Muscle of back (tissue), 11 donors: ENCODE results near the gene GALNT9. TPM values are rescaled to one million over a fixed set of nuclear protein-coding genes. Genes with fewer than 3 reads are reported as not detected.
"Not testable (repeated sequence)": the region's sequence is repeated elsewhere in the genome, so short reads cannot be mapped to it uniquely, and the experiment has no call there.

Source experiments
- DNase-seq, 3 donors: peaks; one replicate each; pipeline versions ENCODE4 v3.0.0 to v3.0.0-alpha.2; 2013
- polyA plus RNA-seq, 10 donors: library from polyadenylated mRNA; unstranded; fragments of 120-200 nt; gene quantifications; one replicate each; pipeline ENCODE4 v1.2.1, GENCODE V29; 2013; ENCODE audit not compliant: insufficient read length in 10 of 10

The GALNT9 gene
- polyA plus RNA-seq, 10 donors, result 0.84 to 2.9 (median 1.6) TPM

DNA sequence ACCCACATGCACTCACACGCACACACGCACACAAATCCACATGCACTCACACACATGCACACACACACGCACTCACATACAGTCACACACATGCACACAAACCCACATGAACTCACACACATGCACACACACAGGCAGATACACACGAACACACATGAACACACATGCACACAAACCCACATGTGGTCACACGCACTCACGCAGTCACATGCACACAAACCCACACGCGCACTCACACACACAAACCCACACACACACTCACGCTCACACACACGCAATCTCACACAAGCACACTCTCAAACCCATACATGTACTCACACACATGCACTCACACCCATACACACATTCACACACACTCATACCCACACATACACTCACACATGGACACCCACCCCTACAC, 61.5 kb downstream of the GALNT9 start:
- no peak for DNase-seq

DNA sequence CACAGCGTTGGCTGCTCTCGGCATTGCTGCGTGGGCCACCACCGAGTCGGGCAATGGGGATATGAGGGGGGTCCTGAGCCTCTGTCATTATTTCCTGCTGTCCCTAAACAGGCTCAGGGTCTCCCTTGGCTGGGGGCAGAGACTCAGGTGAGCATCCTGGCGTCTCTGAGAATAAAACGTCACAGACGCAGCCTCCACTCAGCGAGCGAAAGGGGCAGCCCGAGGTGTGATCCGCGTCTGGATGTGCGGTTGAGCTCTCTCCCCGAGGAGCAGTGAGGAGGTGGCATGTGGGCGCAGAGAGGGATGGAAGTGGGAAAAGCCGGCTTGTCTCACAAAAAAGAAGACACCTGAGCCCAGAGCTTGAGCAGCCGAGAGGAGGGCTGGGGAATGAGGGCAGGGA, 62.6 kb downstream of the GALNT9 start:
- no peak for DNase-seq

DNA sequence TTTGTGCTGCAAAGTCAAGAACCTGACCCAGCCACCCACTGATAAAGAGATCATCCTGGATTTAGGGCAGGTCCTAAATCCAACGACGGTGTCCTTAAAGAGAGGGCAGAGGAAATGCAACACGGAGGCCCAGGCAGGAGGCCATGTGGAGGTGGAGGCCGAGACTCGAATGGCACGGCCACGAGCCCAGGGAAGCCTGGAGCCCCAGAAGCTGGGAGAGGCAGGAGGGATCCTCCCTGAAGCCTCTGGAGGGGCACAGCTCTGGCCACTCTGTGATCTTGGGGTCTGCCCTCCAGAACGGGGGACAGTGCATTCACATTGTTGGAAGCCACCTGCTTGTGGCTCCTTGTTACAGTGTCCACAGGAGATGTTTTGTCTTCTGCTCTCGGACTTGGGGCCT, 63.0 kb downstream of the GALNT9 start:
- DNase-seq, result no peak

DNA sequence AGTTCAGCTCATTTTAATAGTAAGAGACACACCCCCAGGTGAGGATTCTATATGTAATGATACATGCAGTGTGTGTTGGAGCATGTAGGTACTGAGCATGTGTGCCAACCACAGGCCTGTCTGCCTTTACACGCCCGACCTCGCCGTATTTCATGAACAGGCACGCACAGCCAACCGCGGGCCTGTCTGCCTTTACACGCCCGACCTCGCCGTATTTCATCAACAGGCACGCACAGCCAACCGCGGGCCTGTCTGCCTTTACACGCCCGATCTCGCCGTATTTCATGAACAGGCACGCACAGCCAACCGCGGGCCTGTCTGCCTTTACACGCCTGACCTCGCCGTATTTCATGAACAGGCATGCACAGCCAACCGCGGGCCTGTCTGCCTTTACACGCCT, 63.6 kb downstream of the GALNT9 start:
- DNase-seq, result not testable (repeated sequence)

DNA sequence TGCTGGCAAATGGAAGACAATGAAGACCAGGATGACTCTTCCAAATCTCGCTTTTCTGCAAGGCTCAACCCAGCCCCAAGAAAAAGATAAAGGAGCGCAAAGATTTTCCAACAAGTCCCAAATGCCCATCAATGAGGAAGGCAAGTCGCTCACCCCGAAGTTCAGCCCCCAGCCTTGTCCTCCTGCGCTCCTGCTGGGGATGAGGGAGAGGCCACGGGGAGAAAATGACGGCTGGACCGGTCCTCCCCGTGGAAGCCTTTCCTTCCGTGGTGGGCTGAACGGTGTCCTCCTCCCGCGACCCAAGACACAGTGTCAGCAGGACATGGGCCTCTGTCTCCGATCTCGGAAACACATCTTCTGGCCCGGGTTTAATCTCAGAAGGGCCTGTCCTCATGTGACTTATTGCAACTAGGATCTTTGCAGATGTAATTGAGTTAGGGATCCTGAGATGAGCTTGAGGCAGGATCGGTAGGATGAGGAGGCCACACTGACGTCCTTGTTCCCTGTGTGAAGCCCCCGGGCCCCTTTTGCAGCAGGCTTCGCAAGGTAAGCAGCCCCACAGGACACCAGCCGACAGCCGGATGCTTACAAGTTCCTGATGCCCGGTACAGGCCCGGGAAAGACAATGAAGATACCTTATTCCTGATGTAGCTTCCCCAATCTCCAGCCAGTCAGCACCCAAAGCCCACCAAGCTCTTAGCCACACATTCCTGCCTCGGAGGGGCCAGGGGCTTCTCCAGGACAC, 64.2 kb downstream of the GALNT9 start:
- DNase-seq, result no peak

DNA sequence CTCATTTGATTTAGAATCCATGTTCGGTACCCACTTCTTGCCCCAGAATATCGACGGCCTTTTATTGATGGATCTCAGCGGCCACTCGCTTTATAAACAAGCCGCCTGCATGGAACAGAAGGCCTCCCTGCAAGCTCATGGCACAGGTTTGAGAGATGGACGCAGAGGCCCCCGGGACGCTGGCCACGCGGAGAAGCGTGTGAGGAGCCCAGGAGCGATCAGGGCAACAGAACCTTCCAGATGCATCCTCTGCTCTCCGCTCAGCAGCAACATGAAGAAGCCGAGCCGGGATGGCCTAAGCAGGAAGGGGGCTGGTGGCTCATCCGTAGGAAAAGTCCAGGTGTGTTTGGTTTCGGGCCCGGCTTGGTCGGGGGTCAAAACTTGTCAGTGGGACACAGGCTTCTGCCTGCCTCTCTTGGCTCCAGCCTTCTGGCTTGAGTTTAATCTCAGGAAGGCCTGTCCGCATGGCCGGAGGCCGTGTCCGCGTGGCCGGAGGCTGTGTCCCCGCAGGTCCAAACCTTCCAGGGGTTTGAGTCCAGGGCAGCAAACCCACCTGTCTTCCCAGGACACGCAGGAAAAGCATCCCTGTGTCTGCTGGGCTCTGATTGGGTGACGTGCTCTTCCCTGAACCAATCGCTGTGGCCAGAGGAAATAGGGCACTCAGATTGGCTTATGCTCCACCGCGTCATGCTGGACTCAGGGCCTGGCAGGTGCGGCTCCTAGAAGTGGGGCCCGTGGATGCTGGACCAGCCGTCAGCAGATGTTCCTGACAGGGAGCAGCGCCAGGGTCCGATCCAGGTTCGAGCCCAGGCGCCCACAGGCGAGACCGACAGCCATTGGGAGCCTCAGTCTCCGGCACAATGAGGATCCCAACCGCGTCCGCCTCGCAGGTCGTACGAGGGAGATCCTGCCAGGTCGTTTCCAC, 65.0 kb downstream of the GALNT9 start:
- no peak for DNase-seq

DNA sequence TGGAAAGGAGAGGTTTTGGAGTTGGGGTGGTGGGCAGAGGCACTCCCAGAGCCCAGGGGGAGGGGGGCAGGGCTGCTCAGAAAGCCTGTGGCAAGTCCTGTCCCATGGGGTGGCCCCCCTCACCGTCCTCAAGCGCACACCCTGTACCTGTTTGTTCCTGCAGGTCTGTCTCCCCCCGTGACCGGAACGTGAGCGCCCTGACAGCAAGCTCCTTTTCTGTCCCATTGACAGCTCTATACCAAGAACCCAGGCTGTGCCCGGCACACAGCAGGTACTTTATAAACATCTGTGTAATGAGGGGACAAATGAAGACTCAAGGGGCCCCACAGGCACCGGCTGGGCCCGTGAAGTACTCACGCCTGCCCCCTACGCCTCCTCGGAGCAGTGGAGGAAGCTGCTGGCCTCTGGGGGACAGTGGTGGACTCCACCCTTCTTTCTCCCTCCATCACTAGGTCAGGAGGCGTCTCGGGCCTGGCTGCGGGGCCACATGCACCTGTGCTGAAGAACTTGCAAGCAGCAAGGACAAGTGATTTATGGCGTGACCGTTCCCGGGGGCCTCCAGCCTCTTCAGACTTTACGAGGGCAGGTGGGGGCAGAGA, 65.8 kb downstream of the GALNT9 start:
- DNase-seq, result no peak

DNA sequence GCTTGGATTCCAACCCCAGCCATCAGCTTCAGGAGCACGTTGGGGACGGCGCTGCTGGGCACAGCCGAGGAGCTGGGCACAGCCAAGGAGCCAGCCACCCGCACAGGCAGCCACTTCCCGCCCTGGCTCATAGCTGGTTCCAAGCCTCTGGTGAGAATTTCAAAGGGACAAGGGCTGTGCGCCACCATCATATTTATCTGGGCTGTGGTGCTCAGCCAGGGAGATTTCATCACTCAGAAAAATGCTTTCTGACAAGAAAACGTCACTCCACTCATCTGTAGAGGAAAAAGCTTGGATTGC, 66.4 kb downstream of the GALNT9 start:
- DNase-seq, result no peak

DNA sequence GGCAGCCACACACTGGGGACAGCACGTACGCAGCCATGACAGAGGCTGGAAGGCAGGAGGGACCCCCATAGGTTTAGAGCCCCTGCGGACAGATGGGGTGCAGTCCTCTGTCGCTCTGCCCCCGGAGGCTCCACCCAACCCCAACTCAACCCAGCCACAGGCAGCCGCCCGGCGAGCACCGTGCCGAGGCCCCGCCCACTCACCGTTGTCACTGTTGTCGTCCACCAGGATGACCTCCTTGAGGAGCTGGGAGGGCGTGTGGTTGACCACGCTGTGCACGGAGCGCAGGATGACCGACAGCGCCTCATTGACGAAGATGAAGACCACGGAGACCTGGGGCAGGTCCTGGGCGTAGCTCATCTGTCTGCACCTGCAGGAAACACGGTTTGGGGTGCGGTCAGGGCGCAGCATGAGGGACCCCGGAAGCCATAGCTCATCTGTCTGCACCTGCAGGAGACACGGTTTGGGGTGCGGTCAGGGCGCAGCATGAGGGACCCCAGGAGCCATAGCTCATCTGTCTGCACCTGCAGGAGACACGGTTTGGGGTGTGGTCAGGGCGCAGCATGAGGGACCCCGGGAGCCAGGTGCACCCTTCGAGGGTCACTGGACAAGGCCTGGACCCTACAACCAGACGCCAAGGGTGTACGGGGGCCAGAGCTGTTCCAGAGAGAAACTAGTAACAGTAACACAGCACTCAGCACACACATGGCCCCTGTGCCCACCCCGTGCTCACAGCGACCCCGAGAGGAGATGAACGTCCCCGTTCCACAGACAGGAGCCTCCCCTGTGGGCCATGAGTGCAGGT, 66.9 kb downstream of the GALNT9 start:
- DNase-seq, result no peak

DNA sequence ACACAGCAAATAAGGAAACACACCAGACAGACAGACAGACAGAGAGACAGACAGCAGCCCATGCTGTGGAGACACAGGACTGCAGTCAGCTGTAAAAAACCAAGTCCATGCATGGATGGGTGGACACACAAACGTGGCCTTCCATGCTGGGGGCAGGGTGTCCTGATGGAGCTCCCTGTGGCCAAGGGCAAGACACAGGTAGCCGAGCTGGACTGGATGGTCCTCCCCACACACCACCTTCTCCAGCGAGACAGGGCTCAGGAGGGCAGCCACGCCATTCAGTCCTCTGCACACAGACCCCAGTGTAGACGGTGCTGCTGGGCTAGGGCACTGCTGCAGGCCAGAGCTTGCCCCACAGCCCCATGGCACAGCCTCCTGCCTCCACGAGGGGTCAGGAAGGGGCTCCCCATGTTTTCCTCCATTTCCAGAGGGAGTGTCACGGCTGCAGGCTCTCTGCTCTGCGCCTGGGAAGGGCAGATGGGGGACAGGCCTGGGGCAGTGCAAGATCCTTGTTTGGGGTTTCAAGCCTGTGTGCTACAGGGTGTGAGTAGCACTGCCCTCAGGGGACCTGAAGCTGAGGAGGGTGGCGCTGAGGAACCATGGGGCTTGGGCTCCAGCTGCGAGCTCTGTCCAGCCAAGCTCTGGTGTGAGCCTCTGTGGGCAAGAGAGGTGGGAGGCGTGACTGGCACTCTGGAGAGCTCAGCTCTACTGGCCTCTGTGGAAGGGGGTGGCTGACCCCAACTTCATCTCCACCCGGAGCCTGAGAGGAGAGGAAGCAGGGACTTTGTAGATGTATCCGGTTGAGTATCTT, 67.9 kb downstream of the GALNT9 start:
- no peak for DNase-seq

DNA sequence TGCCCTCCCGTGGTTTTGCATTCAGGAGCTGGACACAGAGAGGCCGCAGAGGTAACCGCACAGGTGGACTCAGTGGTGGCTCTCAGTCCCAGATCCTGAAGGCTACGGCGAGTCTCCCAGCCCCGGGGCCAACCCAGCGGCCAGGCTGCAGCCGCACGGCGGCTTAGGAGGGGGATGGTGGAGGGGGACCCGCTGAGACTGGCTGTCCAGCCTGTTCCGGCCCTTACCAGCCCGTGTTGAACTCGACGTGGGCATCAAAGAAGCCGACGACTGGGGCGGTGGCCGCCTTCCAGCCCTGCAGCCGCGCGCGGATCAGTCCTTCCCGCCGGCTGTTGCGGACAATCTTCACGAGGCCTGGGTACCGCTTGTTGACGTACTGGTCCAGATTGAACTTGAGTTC, 68.7 kb downstream of the GALNT9 start:
- DNase-seq, result no peak

DNA sequence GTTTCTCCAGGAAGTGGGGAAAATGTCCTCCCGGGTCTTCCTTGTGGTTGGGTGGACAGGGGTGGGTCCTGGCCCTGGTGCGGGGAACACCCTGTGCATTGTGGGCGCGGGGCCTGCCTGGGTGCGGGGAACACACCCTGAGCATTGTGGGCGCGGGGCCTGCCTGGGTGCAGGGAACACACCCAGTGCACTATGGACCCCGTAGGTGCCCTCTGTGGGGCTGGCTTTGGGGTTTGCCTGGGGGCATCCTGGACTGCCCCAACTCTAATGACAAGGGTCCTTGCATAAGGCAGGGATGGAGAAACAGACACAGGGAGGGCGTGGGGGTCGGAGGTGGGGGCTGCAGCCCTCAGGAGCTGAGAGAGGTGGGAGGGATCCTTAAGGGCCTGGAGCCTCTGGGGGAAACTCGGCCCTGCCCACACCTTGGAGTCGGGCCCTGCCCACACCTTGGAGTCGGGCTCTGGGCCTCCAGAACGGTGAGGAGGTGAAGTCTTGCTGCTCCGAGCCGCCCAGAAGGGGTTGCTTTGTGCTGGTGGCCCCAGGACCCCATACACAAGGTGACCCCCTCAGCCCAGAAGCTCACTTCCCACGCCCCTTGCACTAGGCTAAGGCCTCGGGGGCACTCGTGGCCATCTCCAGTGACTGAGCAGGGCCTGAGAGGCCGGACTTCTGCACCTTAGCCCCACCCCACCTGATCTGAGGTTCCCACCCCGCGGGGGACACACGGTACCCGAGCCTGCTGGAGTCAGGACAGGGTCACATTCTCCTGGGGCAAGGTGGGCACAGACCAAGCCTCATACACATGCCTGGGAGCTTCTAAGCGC, 69.3 kb downstream of the GALNT9 start:
- no peak for DNase-seq

DNA sequence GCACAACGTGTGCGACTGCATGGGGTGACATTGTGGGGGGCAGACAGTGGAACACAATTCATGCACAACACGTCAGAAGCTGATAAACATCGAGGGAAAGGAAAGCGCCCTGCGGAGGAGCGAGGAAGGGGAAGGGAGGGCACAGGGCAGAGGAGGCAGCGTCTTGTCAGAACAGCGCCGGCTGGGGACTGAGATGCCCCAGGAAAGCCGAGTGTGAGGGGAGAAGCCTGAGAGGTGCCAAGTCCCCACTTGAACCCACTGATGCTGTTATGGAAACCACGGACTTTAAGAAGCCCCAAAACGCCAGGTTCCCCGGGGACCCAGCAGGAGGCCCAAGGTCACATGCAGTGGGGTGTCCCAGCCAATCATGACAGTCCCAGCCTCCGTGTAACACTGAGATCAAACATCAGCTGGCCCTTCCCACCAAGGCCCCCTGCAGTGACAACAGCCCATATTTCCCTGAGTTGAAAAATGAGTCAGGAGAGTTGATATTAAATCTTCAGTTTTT, 70.0 kb downstream of the GALNT9 start:
- no peak for DNase-seq

DNA sequence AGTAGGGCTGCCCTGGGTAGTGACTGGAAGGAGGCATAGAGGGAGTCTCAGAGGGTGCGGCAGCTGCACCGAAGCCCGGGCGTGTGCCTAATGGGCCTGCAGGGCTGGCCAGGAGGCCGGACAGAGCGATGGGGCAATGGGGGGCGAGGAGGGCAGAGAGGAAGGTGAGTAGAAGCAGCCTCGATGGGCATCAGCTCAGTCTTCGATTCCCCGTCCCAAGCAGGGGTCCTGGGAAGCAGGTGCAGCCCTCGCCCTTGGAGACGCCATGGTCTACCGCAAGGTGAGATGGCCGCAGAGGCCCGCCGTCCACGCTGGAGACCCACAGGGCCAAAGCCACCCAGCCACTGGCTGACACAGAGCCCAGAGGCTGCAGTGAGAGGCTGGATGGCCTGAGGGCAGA, 70.8 kb downstream of the GALNT9 start:
- no peak for DNase-seq

DNA sequence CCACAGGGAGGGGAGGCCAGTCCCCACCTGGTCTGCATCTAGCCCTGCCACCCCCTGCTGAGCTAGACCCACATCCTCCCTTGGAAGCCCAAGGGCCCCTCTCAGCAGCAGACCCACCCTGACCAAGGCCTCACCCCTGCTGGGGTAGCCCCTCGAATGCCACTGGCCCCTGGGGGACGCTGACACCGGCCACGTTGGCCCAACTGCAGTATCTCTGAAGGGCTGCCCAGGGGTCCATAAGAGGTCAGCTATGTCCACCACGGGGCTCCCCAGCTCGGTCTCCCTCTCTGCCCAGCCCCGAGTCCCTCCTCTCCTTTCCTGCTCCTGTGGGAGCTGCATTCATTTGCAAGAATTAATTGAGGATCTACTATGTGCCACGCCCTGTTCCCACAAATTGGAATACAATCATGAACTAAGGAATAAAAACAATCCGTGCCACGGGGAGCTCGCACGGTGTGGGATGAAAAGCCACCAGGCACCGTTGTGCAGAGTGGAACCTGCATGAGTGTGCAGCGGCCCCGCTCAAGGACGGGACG, 71.4 kb downstream of the GALNT9 start:
- no peak for DNase-seq

DNA sequence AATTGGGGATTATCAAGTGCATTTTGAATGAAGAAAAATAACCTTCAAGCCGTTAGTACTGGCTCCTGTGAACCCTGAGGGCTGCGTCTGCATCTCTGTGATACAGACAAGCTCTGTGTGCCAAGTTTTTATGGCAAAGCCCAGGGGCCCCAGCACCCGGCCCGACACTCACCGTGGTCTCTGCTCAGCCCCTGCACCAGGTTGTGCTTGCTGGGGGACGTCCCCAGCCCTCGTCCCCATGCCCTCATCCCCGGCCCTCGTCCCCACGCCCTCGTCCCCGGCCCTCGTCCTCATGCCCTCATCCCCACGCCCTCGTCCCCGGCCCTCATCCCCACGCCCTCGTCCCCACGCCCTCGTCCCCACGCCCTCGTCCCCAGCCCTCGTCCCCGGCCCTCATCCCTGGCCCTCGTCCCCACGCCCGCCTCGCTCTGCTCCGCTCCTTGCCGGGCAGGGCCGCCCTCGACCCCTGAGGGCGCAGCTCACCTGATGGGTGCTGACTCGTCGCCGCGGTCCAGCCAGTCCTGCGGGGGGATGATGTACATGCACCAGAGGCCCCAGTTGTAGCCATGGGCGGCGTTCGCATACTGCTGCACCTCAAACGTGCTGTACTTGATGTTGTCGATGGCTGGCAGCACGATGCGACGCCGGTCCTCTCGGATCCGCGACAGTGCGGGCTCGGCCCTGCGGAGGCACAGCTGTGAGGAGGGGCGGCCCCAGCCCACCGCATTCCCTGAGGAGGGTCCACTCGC, 72.0 kb downstream of the GALNT9 start:
- DNase-seq, result no peak

DNA sequence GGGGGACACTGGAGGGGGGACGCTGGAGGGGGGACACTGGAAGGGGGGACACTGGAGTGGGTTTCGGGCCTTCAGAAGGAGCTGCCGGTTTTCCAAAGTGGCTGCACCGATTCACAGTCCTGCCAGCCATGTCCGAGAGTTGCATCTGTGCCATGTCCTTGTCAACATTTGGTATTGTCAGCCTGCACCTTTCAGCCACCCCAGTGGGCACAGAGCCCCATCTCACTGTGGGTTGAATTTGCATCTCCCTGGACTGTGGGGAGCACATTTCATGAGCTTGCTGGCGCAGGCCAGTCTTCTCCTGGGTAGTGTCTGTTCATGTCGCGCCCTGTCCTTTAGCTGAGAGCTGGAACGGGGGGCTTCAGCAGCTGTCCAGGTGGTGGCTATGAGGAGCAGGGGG, 72.7 kb downstream of the GALNT9 start:
- DNase-seq, result no peak

DNA sequence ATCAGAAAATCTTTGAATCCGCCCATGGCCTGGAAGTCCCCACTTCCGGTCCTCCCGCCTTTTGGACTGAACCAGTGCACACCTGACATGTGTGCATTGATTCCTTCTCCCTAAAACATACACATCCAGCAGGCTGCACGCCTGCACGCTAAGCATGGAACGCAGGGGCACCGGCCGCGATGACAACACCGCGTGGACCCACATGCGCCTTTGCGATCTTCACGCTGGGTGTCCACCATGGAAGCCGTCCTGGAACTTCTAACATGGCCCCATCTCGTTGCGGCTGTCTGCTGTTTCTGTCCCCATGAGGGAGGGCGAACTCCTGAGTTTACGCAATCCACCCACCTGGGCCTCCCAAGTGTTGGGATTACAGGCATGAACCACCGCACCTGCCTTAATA, 73.7 kb downstream of the GALNT9 start:
- DNase-seq, result no peak
